Coronary artery (tissue), 2 donors: ENCODE measurements around the gene CAPN10.

Source experiments
- DNase-seq: peaks from one replicate; pipeline ENCODE4 v3.0.0-alpha.2; 2017; ENCODE audit warnings: low spot score
- H3K27ac ChIP-seq, 2 donors: fragments of 200-600 bp; sonication (generic); one replicate each; pipeline ENCODE4 v1.5.1; 2016 to 2019
- H3K4me3 ChIP-seq: fragments of 200-600 bp; sonication (generic); 2 replicates; pipeline ENCODE4 v1.5.1; 2016; ENCODE audit warnings: mild to moderate bottlenecking, moderate library complexity
- CTCF ChIP-seq: fragments of 200-600 bp; sonication (generic); IDR thresholded peaks from one replicate; pipeline ENCODE4 v1.5.1; 2019; ENCODE audit warnings: antibody characterized with exemption

Gene CAPN10

GRCh38 chr2:240582781-240583180 is 3.8 kb upstream of the CAPN10 start:
- no peak for TF ChIP-seq CTCF
- Histone ChIP-seq H3K27ac (no peak overlapping the region), H3K4me3 (no peak overlapping the region)
- no peak for DNase-seq

GRCh38 chr2:240583774-240584173 is 2.8 kb upstream of the CAPN10 start:
- DNase-seq = no peak
- H3K27ac ChIP-seq = no peak overlapping the region
- H3K4me3 ChIP-seq = no peak overlapping the region
- TF ChIP-seq CTCF = no peak

- no peak overlapping the region for H3K4me3 ChIP-seq
- no peak for TF ChIP-seq CTCF
- H3K27ac ChIP-seq = no peak overlapping the region
- DNase-seq = no peak
Observed at GRCh38 chr2:240584486-240585031, 2.0 kb upstream of the CAPN10 start.

- Histone ChIP-seq H3K27ac (peak overlapping the region in 1 of 2 donors; percentile 85), H3K4me3 (peak overlapping the region; percentile 89)
- no peak for TF ChIP-seq CTCF
- no peak for DNase-seq
Observed at GRCh38 chr2:240585101-240585500, 1.4 kb upstream of the CAPN10 start.

GRCh38 chr2:240585681-240586197 is 795 bp upstream of the CAPN10 start:
- Histone ChIP-seq H3K27ac (peak overlapping the region; percentile 85 to 98), H3K4me3 (peak overlapping the region; percentile 89)
- DNase-seq = no peak
- no peak for TF ChIP-seq CTCF

- TF ChIP-seq CTCF = no peak
- DNase-seq = no peak
- H3K27ac ChIP-seq = peak overlapping the region; percentile 34 to 98
- peak overlapping the region; percentile 89 for H3K4me3 ChIP-seq
Observed at GRCh38 chr2:240586919-240587800, 626 bp downstream of the CAPN10 start.
